ENCODE data around the gene CCDC197. TPM values are rescaled to one million over a fixed set of nuclear protein-coding genes. Genes with fewer than 3 reads are reported as not detected.

Gene CCDC197
- total RNA-seq, 1 donor from 2014 or later, result not detected

GRCh38 chr14:94054936-94055335 lies 57.8 kb downstream of the CCDC197 start:
- H3K9me3 Mint-ChIP-seq, result no peaks in the 10 kb centered on the region
- peaks cover 81% of the 10 kb centered on the region for H3K36me3 Mint-ChIP-seq (ENCODE audit: low read depth)
- peaks cover 53% of the 10 kb centered on the region for H3K4me1 Mint-ChIP-seq
- H3K4me3 Mint-ChIP-seq, result no peak overlapping the region
- H3K27ac Mint-ChIP-seq, result peak overlapping the region; percentile 31
- H3K27me3 Mint-ChIP-seq, result no peaks in the 10 kb centered on the region
- intact Hi-C loops (cut with micrococcal nuclease), result no loop called here
- DNase-seq, result no peak

GRCh38 chr14:94056579-94057308 lies 59.6 kb downstream of the CCDC197 start:
- intact Hi-C loops (cut with micrococcal nuclease), result loop anchor here (1.0 kb wide), 2 partner anchors 25 to 73 kb away; partner anchors contain the start of genes DDX24, IFI27L1 and IFI27L2
- peak; percentile 86 for DNase-seq
- H3K27me3 Mint-ChIP-seq, result no peaks in the 10 kb centered on the region
- H3K4me3 Mint-ChIP-seq, result peak overlapping the region; percentile 45
- H3K4me1 Mint-ChIP-seq, result peaks cover 53% of the 10 kb centered on the region
- H3K36me3 Mint-ChIP-seq (ENCODE audit: low read depth), result peaks cover 80% of the 10 kb centered on the region
- H3K27ac Mint-ChIP-seq, result peak overlapping the region; percentile 73
- no peaks in the 10 kb centered on the region for H3K9me3 Mint-ChIP-seq

- peak overlapping the region; percentile 31 for H3K27ac Mint-ChIP-seq
- intact Hi-C loops (cut with micrococcal nuclease), result no loop called here
- H3K9me3 Mint-ChIP-seq, result no peaks in the 10 kb centered on the region
- H3K36me3 Mint-ChIP-seq (ENCODE audit: low read depth), result peaks cover 80% of the 10 kb centered on the region
- H3K4me1 Mint-ChIP-seq, result peaks cover 50% of the 10 kb centered on the region
- DNase-seq, result no peak
- H3K4me3 Mint-ChIP-seq, result peak overlapping the region; percentile 12
- no peaks in the 10 kb centered on the region for H3K27me3 Mint-ChIP-seq
Observed at GRCh38 chr14:94058128-94058673, 61.1 kb downstream of the CCDC197 start.

Other genes with a start within 250 kb of the CCDC197 start
- gene PRIMA1, start 208.8 kb upstream of the CCDC197 start, total RNA-seq, result not detected in 2 replicates
- not detected in 2 replicates for gene FAM181A, start 70.0 kb upstream of the CCDC197 start, total RNA-seq
- gene ASB2, start 20.7 kb upstream of the CCDC197 start, total RNA-seq, result 21.1 and 21.6 TPM in 2 replicates
- gene OTUB2, start 29.0 kb downstream of the CCDC197 start, total RNA-seq, result 1.3 and 1.7 TPM in 2 replicates
- 262 and 286 TPM in 2 replicates for gene DDX24, start 83.9 kb downstream of the CCDC197 start, total RNA-seq
- gene IFI27L1, start 84.0 kb downstream of the CCDC197 start, total RNA-seq, result 24.0 and 28.0 TPM in 2 replicates
- gene IFI27, start 113.4 kb downstream of the CCDC197 start, total RNA-seq, result 66.9 and 67.3 TPM in 2 replicates
- 37.3 and 38.8 TPM in 2 replicates for gene IFI27L2, start 132.3 kb downstream of the CCDC197 start, total RNA-seq
- gene PPP4R4, start 177.0 kb downstream of the CCDC197 start, total RNA-seq, result 2.7 and 3.1 TPM in 2 replicates

All from activated CD4-positive, alpha-beta T cell treated with anti-CD3 and anti-CD28 coated beads, Interleukin-2, amount 10 ng/mL, durations not matched to agents 24 days and 14 days (primary cell).